ENCODE measurements around the gene ABAT.

DNA sequence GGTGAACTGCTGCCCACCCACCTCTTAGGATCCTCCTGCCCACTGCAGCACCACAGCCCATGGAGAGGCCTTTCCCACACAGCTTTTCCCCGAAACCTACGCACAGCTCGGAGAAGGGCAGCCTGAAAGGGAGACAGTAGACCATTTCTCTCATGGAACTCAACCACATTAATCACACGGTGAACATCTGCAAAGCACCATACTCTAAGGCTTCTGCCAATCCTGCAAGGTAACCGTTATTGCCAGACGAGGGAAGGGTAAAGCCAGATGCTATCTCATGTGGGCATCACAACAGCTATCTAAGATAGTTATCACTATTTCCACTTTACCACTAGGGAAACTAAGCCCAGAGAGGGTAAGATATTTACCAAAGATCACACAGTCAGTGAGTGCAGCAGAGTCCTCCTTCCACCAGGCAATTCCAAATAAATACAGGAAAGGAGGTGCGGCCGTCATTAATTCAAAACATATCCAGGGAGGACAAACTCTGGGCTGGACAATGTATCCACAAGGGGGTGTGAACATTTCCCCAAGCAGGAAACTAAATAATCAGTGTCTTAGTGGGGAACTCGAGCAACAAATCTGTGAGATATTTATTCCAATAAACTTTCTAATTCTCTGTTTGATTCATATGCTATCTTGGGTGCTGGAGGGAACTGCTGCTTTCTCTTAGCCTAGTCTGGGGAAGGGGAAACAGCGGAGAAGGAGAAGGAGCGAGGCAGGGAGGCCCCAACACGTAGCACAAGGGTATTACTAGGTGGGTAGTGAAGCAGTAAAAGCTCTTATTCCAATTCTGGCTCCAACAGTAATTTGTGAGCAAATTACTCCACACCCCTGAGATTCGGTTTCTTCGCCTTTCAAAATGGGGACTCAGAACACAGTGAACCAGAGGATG lies 122.3 kb downstream of the ABAT start:
- TF ChIP-seq EZH2 (IDR thresholded peaks at IDR 0.05; ENCODE audit: insufficient read depth, poor library complexity, severe bottlenecking) = no peak
- TF ChIP-seq EZH2phosphoT487 (IDR thresholded peaks at IDR 0.05; ENCODE audit: insufficient read depth, low read depth) = no peak
